GM12878 (cell line): ENCODE data around the gene SZRD1. TPM values are rescaled to one million over a fixed set of nuclear protein-coding genes. Genes with fewer than 3 reads are reported as not detected.

Source experiments
- BCLAF1 ChIP-seq: fragments of 450-650 bp; IDR thresholded peaks from 2 replicates; pipeline ENCODE4 v1.6.1; 2017; ENCODE audit warnings: antibody characterized with exemption, mild to moderate bottlenecking, moderate library complexity
- CBFB ChIP-seq: IDR thresholded peaks from 2 replicates; pipeline ENCODE4 v1.6.1; 2016; ENCODE audit warnings: antibody characterized with exemption, low read depth
- CBX3 ChIP-seq: fragments of 200-600 bp; sonication (generic); IDR thresholded peaks from 2 replicates; pipeline ENCODE4 v1.6.1; 2016; ENCODE audit warnings: low read depth, borderline replicate concordance
- CHD1 ChIP-seq: IDR thresholded peaks from 2 replicates; pipeline ENCODE4 v1.6.1; 2012; ENCODE audit warnings: low read depth, low read length, improper control_type of control experiment
- CTCF ChIP-seq, 3 experiments: IDR thresholded peaks in 2 of 3; conservative IDR thresholded peaks in 1 of 3; 2 replicates each; pipeline ENCODE4 v1.5.1; 2011; ENCODE audit warnings: low read depth in 3 of 3, low read length in 3 of 3, mild to moderate bottlenecking in 3 of 3, control low read depth in 2 of 3, moderate library complexity in 2 of 3, inconsistent platforms in 1 of 3, mixed read lengths in 1 of 3; ENCODE audit not compliant: control insufficient read depth in 2 of 3, insufficient read depth in 1 of 3; ENCODE audit errors: extremely low read depth in 1 of 3
- EP300 ChIP-seq, 2 experiments: fragments of 150-350 bp in 1 of 2; IDR thresholded peaks; 2 replicates each; pipeline ENCODE4 v1.6.1; 2011 to 2012; ENCODE audit warnings: low read depth in 2 of 2, low read length in 2 of 2, borderline replicate concordance in 1 of 2, improper control_type of control experiment in 1 of 2, inconsistent platforms in 1 of 2; ENCODE audit not compliant: control insufficient read depth in 1 of 2
- JUNB ChIP-seq: IDR thresholded peaks from 2 replicates; pipeline ENCODE4 v1.6.1; 2016; ENCODE audit warnings: antibody characterized with exemption, mild to moderate bottlenecking
- NR2C2 ChIP-seq: IDR thresholded peaks from 2 replicates; pipeline ENCODE4 v1.6.1; 2011; ENCODE audit warnings: borderline replicate concordance, low read depth; ENCODE audit not compliant: control insufficient read depth, insufficient read length
- NR2F1 ChIP-seq: fragments of 450-650 bp; conservative IDR thresholded peaks from 2 replicates; pipeline ENCODE4 v1.6.1; 2017; ENCODE audit warnings: mild to moderate bottlenecking
- RAD21 ChIP-seq: IDR thresholded peaks from 2 replicates; pipeline ENCODE4 v1.6.1; 2011; ENCODE audit warnings: mild to moderate bottlenecking, low read depth, low read length, moderate library complexity; ENCODE audit not compliant: insufficient read depth
- SUZ12 ChIP-seq: fragments of 200-600 bp; sonication (generic); IDR thresholded peaks from one replicate; pipeline ENCODE4 v1.6.1; 2018; ENCODE audit warnings: antibody characterized with exemption, mild to moderate bottlenecking; ENCODE audit not compliant: unreplicated experiment
- YBX1 ChIP-seq: fragments of 450-650 bp; IDR thresholded peaks from 2 replicates; pipeline ENCODE4 v1.6.1; 2016; ENCODE audit warnings: antibody characterized with exemption
- ZNF207 ChIP-seq: fragments of 450-650 bp; IDR thresholded peaks from 2 replicates; pipeline ENCODE4 v1.6.1; 2014; ENCODE audit warnings: antibody characterized with exemption, mild to moderate bottlenecking, borderline replicate concordance
- polyA plus RNA-seq, 11 experiments: library from polyadenylated mRNA; depleted of rRNA in 4 of 11; unstranded in 6 of 11; stranded (reverse) in 5 of 11; fragments of >200 nt; fragmentation: Nextera tagmentation in 4 of 11; fragmentation: Illumina TruSeq in 1 of 11; extraction: Ambion mirVana in 4 of 11; extraction: Trizol in 1 of 11; gene quantifications; 1 replicate in 1 of 11; 2 replicates in 10 of 11; pipeline versions ENCODE4 v1.2.1 to v1.2.3, GENCODE V29; 2011 to 2016; ENCODE audit warnings: inconsistent platforms in 2 of 11, missing spikeins in 2 of 11, low read depth in 1 of 11
- total RNA-seq, 4 experiments: library from RNA; depleted of rRNA in 3 of 4; stranded (reverse); fragments of >200 nt in 3 of 4; fragmentation: Illumina TruSeq in 1 of 4; extraction: Trizol in 1 of 4; gene quantifications; 2 replicates each; pipeline versions ENCODE4 v1.2.1 to v1.2.3, GENCODE V29; 2013 to 2021
- TF ChIP-seq, protein P1 (sequence below): fragments of 450-650 bp; IDR thresholded peaks from 2 replicates; pipeline ENCODE4 v1.6.1; 2016; ENCODE audit warnings: mild to moderate bottlenecking
- TF ChIP-seq, protein P2 (sequence below): IDR thresholded peaks from 2 replicates; pipeline ENCODE4 v1.6.1; 2012; ENCODE audit warnings: low read depth, low read length, improper control_type of control experiment
- TF ChIP-seq, protein P3 (sequence below): IDR thresholded peaks from 2 replicates; pipeline ENCODE4 v1.6.1; 2011; ENCODE audit warnings: mild to moderate bottlenecking, low read depth, low read length, moderate library complexity; ENCODE audit not compliant: insufficient replicate concordance
- TF ChIP-seq, protein P4 (sequence below): IDR thresholded peaks from 2 replicates; pipeline ENCODE4 v1.6.1; 2012; ENCODE audit warnings: mild to moderate bottlenecking, low read depth, low read length

Gene SZRD1
- total and polyA plus RNA-seq, 10 of the 15 experiments (the other 5 are each of a cell fraction or from before 2014, with no cell fraction given) = 5.6 to 213 (median 113) TPM

DNA sequence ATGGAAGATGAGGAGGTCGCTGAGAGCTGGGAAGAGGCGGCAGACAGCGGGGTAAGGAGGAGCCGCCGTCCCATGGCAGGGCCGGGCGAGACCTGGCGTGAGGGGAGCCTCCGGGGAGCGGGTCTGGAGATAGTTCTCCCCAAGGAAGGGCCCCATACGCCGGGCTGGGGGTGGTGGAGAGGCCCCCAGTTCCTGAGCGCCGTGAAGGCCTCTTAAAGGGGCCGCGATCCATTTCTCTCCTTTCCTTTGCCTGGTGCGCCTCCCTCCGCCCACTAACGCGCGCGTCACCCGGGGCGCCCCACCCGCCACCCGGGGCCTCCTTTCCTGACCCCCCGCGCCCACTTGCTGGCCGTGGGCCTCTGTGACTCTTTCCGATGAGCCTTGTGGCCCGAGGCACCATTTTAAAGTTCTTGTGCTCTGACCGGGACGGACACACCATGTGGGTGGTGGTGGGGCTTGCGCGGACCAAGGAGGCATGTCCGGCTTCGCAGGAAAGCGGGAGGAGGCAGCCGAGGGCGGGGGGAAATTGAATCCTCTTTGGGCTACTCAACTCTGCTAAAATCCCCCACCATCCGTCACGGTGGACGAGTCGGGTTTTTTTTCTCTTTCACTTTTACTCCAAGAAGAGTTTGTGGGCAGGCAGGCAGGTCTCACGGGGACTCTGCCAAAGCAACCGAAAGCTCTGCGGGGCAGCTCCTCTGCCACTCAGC is 371 bp downstream of the SZRD1 start (continued):
- TF ChIP-seq CTCF (IDR thresholded peaks at IDR 0.05 in 2 of 3, conservative IDR thresholded peaks at IDR 0.05 in 1 of 3; ENCODE audit: control insufficient read depth in 2 of 3, extremely low read depth in 1 of 3, insufficient read depth in 1 of 3, low read depth in 3 of 3, low read length in 3 of 3) (no peak), ZNF207 (peak; percentile 67; the same call in 1 of the 2 replicates), NR2F1 (peak; percentile 83), NR2C2 (no peak), CBFB (peak; percentile 62; the same call in 1 of the 2 replicates), CHD1 (peak; percentile 54; the same call in 1 of the 2 replicates), CBX3 (no peak), RAD21 (no peak), EP300 (IDR thresholded peaks at IDR 0.05; ENCODE audit: borderline replicate concordance in 1 of 2, control insufficient read depth in 1 of 2, low read depth in 2 of 2, low read length in 2 of 2) (peak; percentile 61 to 64; a peak in 3 of 4 replicates), BCLAF1 (no peak), SUZ12 (no peak), JUNB (peak; percentile 80), YBX1 (no peak)
- TF ChIP-seq, protein P1, sequence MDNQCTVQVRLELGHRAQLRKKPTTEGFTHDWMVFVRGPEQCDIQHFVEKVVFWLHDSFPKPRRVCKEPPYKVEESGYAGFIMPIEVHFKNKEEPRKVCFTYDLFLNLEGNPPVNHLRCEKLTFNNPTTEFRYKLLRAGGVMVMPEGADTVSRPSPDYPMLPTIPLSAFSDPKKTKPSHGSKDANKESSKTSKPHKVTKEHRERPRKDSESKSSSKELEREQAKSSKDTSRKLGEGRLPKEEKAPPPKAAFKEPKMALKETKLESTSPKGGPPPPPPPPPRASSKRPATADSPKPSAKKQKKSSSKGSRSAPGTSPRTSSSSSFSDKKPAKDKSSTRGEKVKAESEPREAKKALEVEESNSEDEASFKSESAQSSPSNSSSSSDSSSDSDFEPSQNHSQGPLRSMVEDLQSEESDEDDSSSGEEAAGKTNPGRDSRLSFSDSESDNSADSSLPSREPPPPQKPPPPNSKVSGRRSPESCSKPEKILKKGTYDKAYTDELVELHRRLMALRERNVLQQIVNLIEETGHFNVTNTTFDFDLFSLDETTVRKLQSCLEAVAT = peak; percentile 61; the same call in 1 of the 2 replicates
- TF ChIP-seq, protein P2, sequence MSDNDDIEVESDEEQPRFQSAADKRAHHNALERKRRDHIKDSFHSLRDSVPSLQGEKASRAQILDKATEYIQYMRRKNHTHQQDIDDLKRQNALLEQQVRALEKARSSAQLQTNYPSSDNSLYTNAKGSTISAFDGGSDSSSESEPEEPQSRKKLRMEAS = no peak
- TF ChIP-seq, protein P3, sequence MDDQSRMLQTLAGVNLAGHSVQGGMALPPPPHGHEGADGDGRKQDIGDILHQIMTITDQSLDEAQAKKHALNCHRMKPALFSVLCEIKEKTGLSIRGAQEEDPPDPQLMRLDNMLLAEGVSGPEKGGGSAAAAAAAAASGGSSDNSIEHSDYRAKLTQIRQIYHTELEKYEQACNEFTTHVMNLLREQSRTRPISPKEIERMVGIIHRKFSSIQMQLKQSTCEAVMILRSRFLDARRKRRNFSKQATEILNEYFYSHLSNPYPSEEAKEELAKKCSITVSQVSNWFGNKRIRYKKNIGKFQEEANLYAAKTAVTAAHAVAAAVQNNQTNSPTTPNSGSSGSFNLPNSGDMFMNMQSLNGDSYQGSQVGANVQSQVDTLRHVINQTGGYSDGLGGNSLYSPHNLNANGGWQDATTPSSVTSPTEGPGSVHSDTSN = peak; percentile 79
- TF ChIP-seq, protein P4, sequence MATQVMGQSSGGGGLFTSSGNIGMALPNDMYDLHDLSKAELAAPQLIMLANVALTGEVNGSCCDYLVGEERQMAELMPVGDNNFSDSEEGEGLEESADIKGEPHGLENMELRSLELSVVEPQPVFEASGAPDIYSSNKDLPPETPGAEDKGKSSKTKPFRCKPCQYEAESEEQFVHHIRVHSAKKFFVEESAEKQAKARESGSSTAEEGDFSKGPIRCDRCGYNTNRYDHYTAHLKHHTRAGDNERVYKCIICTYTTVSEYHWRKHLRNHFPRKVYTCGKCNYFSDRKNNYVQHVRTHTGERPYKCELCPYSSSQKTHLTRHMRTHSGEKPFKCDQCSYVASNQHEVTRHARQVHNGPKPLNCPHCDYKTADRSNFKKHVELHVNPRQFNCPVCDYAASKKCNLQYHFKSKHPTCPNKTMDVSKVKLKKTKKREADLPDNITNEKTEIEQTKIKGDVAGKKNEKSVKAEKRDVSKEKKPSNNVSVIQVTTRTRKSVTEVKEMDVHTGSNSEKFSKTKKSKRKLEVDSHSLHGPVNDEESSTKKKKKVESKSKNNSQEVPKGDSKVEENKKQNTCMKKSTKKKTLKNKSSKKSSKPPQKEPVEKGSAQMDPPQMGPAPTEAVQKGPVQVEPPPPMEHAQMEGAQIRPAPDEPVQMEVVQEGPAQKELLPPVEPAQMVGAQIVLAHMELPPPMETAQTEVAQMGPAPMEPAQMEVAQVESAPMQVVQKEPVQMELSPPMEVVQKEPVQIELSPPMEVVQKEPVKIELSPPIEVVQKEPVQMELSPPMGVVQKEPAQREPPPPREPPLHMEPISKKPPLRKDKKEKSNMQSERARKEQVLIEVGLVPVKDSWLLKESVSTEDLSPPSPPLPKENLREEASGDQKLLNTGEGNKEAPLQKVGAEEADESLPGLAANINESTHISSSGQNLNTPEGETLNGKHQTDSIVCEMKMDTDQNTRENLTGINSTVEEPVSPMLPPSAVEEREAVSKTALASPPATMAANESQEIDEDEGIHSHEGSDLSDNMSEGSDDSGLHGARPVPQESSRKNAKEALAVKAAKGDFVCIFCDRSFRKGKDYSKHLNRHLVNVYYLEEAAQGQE = 0 out of 2 replicates have a peak, but pooled peaks have one; percentile 31
